Fibroblast of villous mesenchyme (primary cell): Measurements from ENCODE around the gene SLC38A10. TPM values are rescaled to one million over a fixed set of nuclear protein-coding genes. Genes with fewer than 3 reads are reported as not detected.

Source experiments
- DNase-seq: peaks from one replicate; pipeline ENCODE4 v3.0.0-alpha.2; 2010; ENCODE audit warnings: low read depth
- H3K4me3 ChIP-seq: 2 replicates; pipeline ENCODE4 v1.5.1; 2011; ENCODE audit warnings: low read depth, mild to moderate bottlenecking, low read length
- CTCF ChIP-seq: IDR thresholded peaks from 2 replicates; pipeline ENCODE4 v1.5.1; 2012; ENCODE audit warnings: low read depth, mild to moderate bottlenecking, low read length; ENCODE audit not compliant: insufficient read depth
- total RNA-seq: library from RNA; depleted of rRNA; stranded (reverse); fragments of >200 nt; gene quantifications from 2 replicates; pipeline ENCODE4 v1.2.3, GENCODE V29; 2012

Gene SLC38A10
- total RNA-seq, 1 donor: 51.4 TPM

GRCh38 chr17:81242421-81243332 lies 52.4 kb downstream of the SLC38A10 start:
- no peak overlapping the region for H3K4me3 ChIP-seq
- no peak for DNase-seq
- no peak for TF ChIP-seq CTCF

DNA sequence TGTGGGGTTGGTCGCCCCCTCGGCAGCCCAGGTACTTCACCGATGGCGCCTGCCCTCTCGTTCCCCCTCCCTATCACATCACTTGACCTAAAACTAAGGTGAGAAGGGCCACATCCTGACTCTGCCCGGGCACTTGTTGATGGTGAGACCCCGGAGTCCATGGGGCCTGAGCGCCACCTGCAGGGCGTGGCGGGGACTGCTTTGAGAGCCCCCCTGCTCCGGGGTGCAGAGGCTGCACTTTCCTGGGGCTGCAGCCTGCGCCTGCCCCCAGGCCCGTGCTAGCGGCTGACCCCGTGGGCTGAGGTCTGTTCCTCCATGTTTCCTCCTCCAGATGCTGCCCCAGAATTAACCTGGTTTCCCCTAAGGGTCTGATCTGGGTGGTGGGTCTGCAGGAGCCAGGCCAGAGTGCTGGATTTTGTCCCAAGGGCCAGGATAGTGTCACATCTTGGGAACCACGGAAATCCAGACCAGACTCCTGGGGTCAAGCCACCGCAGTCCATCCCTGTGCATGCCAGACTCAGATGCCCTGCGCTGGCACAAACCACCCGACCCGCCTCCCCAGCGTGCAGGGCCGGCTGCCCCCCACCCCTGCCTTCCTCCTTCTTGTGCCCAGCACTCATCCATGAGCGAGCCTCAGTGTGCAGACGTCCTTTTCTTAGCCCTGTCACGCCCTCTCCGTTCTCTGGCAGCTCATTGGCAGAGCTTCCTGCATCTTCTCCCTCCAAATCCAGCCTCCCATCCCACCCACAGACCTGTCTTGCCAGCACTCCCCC lies 53.3 kb downstream of the SLC38A10 start:
- no peak overlapping the region for H3K4me3 ChIP-seq
- TF ChIP-seq CTCF: peak; percentile 80
- peak; percentile 41 for DNase-seq

- no peak for TF ChIP-seq CTCF
- DNase-seq: no peak
- no peak overlapping the region for H3K4me3 ChIP-seq
Observed at GRCh38 chr17:81241203-81241602, 53.9 kb downstream of the SLC38A10 start.

DNA sequence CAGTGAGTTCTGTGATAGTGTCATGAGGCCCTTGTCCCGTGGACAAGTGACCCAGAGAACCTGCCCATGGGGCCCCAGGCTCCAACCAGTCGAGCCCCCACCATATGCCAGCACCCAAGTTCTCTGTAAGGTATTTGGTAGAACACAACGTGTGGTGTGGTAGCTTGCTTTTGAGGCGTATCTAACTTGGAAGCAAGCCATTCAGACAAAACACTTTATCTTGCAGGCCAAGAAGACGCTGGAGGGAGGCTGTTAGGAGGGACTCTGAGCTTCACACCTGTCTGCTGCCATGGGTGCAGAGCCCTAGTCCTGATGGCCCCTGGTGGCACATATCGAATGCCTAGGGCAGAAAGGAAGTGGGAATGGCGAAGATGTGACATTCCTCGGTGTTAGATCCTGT lies 54.3 kb downstream of the SLC38A10 start:
- no peak for DNase-seq
- no peak overlapping the region for H3K4me3 ChIP-seq
- no peak for TF ChIP-seq CTCF

GRCh38 chr17:81239714-81240555 lies 55.2 kb downstream of the SLC38A10 start:
- peak overlapping the region; percentile 72 for H3K4me3 ChIP-seq
- DNase-seq: no peak
- TF ChIP-seq CTCF: no peak
